ENCODE measurements around the gene AUTS2. TPM values are rescaled to one million over a fixed set of nuclear protein-coding genes. Genes with fewer than 3 reads are reported as not detected.

Gene AUTS2
- total RNA-seq, 6 experiments from 2014 or later: 10.4 to 32.0 (median 19.3) TPM

DNA sequence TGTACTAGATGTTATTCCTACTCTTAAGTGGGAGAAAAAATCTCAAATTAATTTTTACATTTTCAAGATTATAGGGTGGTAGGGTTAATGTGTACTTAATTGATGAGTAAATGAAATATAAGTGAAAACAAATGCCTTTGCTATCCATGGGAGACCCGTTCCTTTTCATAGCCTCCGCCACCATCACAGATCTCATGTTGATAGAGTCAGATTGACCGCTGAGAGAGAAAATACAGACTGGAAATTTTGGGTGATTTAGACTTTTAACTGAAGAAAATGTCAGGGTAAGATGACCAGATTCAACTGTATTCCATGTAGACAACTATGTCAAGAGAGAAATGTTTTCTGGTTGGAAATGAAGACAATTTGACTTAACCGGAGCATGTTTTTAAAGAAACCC is 446.2 kb downstream of the AUTS2 start:
- Histone ChIP-seq H3K36me3 (no peaks in the 10 kb centered on the region), H3K4me1 (no peaks in the 10 kb centered on the region), H3K9me3 (no peaks in the 10 kb centered on the region), H3K27me3 (no peaks in the 10 kb centered on the region), H3K27ac (no peak overlapping the region), H3K4me3 (no peak overlapping the region)
- TF ChIP-seq POLR2A (IDR thresholded peaks at IDR 0.05) (no peak), CTCF (IDR thresholded peaks at IDR 0.05) (no peak)
- DNase-seq: no peak
- ATAC-seq: no peak
- 90% methylated on average over 4 of the region's 4 CpGs for WGBS (ENCODE audit: insufficient coverage, low coverage, low lambda C conversion rate, missing lambda C conversion rate)
- intact Hi-C loops (cut with DNase I): no loop called here

DNA sequence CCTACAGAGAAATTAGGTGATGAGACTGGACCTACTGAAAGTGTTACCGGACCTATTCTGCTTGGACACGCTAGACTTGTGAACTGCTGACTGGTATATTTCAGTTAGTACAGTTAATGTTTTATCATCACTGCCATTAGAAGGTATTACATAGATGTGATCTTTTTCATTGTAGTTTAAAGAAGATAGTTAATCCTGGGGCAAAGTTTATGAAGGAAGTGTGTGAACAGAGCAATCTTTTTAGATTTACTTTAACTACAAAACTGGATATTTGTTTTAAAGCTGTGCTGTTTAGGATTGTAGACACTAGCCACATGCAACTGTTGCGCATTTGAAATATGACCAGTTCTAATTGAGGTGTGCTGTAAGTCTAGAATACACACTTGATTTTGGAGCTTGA is 446.7 kb downstream of the AUTS2 start:
- H3K4me3 ChIP-seq: no peak overlapping the region
- no peak overlapping the region for H3K27ac ChIP-seq
- no peaks in the 10 kb centered on the region for H3K9me3 ChIP-seq
- 81% methylated on average over 3 of the region's 3 CpGs for WGBS (ENCODE audit: insufficient coverage, low coverage, low lambda C conversion rate, missing lambda C conversion rate)
- H3K36me3 ChIP-seq: no peaks in the 10 kb centered on the region
- no peak for ATAC-seq
- DNase-seq: no peak
- TF ChIP-seq POLR2A (IDR thresholded peaks at IDR 0.05): no peak
- TF ChIP-seq CTCF (IDR thresholded peaks at IDR 0.05): no peak
- no peaks in the 10 kb centered on the region for H3K27me3 ChIP-seq
- no peaks in the 10 kb centered on the region for H3K4me1 ChIP-seq
- intact Hi-C loops (cut with DNase I): no loop called here

GRCh38 chr7:70047384-70047783 is 449.1 kb downstream of the AUTS2 start:
- H3K9me3 ChIP-seq: no peaks in the 10 kb centered on the region
- no peak overlapping the region for H3K27ac ChIP-seq
- DNase-seq (no peak), ATAC-seq (no peak)
- H3K4me1 ChIP-seq: no peaks in the 10 kb centered on the region
- intact Hi-C loops (cut with DNase I): no loop called here
- no peak overlapping the region for H3K4me3 ChIP-seq
- no peaks in the 10 kb centered on the region for H3K27me3 ChIP-seq
- no peaks in the 10 kb centered on the region for H3K36me3 ChIP-seq
- 63% methylated on average over 1 of the region's 1 CpG for WGBS (ENCODE audit: insufficient coverage, low coverage, low lambda C conversion rate, missing lambda C conversion rate)
- no peak for TF ChIP-seq CTCF (IDR thresholded peaks at IDR 0.05)
- TF ChIP-seq POLR2A (IDR thresholded peaks at IDR 0.05): no peak

- Histone ChIP-seq H3K9me3 (no peaks in the 10 kb centered on the region), H3K27me3 (no peaks in the 10 kb centered on the region), H3K4me1 (no peaks in the 10 kb centered on the region), H3K4me3 (no peak overlapping the region), H3K36me3 (no peaks in the 10 kb centered on the region), H3K27ac (no peak overlapping the region)
- no peak for TF ChIP-seq POLR2A (IDR thresholded peaks at IDR 0.05)
- TF ChIP-seq CTCF (IDR thresholded peaks at IDR 0.05): no peak
- ATAC-seq (no peak), DNase-seq (no peak)
- intact Hi-C loops (cut with DNase I): no loop called here
- 45% methylated on average over 3 of the region's 3 CpGs for WGBS (ENCODE audit: insufficient coverage, low coverage, low lambda C conversion rate, missing lambda C conversion rate)
Measured at GRCh38 chr7:70047891-70048448, 449.7 kb downstream of the AUTS2 start.

DNA sequence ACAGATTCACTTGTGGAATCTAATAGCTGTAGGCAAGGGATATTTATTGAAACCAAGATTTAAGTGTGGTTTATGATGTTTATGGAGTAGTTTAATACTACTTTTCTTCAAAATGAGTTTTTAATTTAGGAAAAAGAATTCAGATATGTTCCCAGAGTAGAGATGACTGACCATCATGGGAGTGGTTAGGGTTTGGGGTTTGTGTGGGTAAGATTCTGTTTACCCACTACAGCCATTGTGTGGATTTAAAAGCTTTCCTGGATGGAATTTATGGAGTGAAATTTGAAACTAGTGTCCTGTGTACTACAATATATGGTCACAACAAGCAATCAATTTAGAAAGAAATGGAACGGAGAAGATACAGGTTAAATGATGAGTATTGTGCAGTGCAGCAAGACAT is 453.5 kb downstream of the AUTS2 start:
- TF ChIP-seq CTCF (IDR thresholded peaks at IDR 0.05): no peak
- TF ChIP-seq POLR2A (IDR thresholded peaks at IDR 0.05): no peak
- no peaks in the 10 kb centered on the region for H3K9me3 ChIP-seq
- intact Hi-C loops (cut with DNase I): no loop called here
- 94% methylated on average over 1 of the region's 1 CpG for WGBS (ENCODE audit: insufficient coverage, low coverage, low lambda C conversion rate, missing lambda C conversion rate)
- no peak overlapping the region for H3K4me3 ChIP-seq
- DNase-seq (no peak), ATAC-seq (no peak)
- no peaks in the 10 kb centered on the region for H3K36me3 ChIP-seq
- no peak overlapping the region for H3K27ac ChIP-seq
- peaks cover 0 to 8% (median 0%) of the 10 kb centered on the region in 4 donors for H3K4me1 ChIP-seq
- H3K27me3 ChIP-seq: no peaks in the 10 kb centered on the region
